HL-60/S4 treated with retinoic acid at 250 ng/mL for 4 days and 3 days (cell line): Measurements from ENCODE around the gene ZNF606.

Experiments
- in situ Hi-C: fragments of 300-500 bp; cut with MboI; formaldehyde crosslinking; loops from 2 replicates; pipeline ENCODE4 v1.7.0; 2022; ENCODE audit warnings: low sequenced_read_pairs

The ZNF606 gene

GRCh38 chr19:58002384-58003173 is at the start of gene ZNF606:
Gene ZNF606, minus strand, starts transcription at chr19:58002820. Its CDS starts 1,501 bp downstream, at chr19:58001319.
- in situ Hi-C loops = no loop called here

- in situ Hi-C loops = no loop called here
Observed at GRCh38 chr19:58052256-58052655, 49.6 kb upstream of the ZNF606 start.

- in situ Hi-C loops = no loop called here
Observed at GRCh38 chr19:58047672-58048071, 45.1 kb upstream of the ZNF606 start.

- in situ Hi-C loops = no loop called here
Observed at GRCh38 chr19:58046856-58047255, 44.2 kb upstream of the ZNF606 start.

- in situ Hi-C loops = no loop called here
Observed at GRCh38 chr19:58045411-58046050, 42.9 kb upstream of the ZNF606 start.

- in situ Hi-C loops = no loop called here
Observed at GRCh38 chr19:58044886-58045285, 42.3 kb upstream of the ZNF606 start.

- in situ Hi-C loops = no loop called here
Observed at GRCh38 chr19:58044391-58044790, 41.8 kb upstream of the ZNF606 start.

- in situ Hi-C loops = no loop called here
Observed at GRCh38 chr19:58042495-58043340, 40.1 kb upstream of the ZNF606 start.

- in situ Hi-C loops = no loop called here
Observed at GRCh38 chr19:58040751-58041525, 38.3 kb upstream of the ZNF606 start.

- in situ Hi-C loops = no loop called here
Observed at GRCh38 chr19:58038688-58039204, 36.1 kb upstream of the ZNF606 start.

GRCh38 chr19:58037927-58038687 is 35.5 kb upstream of the ZNF606 start:
- in situ Hi-C loops = no loop called here

- in situ Hi-C loops = no loop called here
Observed at GRCh38 chr19:58035863-58036262, 33.2 kb upstream of the ZNF606 start.

- in situ Hi-C loops = no loop called here
Observed at GRCh38 chr19:58034477-58034793, 31.8 kb upstream of the ZNF606 start.

- in situ Hi-C loops = no loop called here
Observed at GRCh38 chr19:58033741-58034476, 31.3 kb upstream of the ZNF606 start, which contains the start of gene ZSCAN1. Gene ZSCAN1, plus strand, starts transcription at chr19:58034025. Its CDS starts 3,812 bp downstream, at chr19:58037837.

- in situ Hi-C loops = no loop called here
Observed at GRCh38 chr19:58024661-58025060, 22.0 kb upstream of the ZNF606 start.

- in situ Hi-C loops = no loop called here
Observed at GRCh38 chr19:58022283-58022660, 19.7 kb upstream of the ZNF606 start.

- in situ Hi-C loops = no loop called here
Observed at GRCh38 chr19:58021541-58022282, 19.1 kb upstream of the ZNF606 start.

GRCh38 chr19:58020129-58020528 is 17.5 kb upstream of the ZNF606 start:
- in situ Hi-C loops = no loop called here
